Activated CD4-positive, alpha-beta T cell treated with anti-CD3 and anti-CD28 coated beads, Interleukin-2, amount 10 ng/mL, durations not matched to agents 24 days and 14 days (primary cell): ENCODE results near the gene COL20A1. TPM values are rescaled to one million over a fixed set of nuclear protein-coding genes. Genes with fewer than 3 reads are reported as not detected.
"Not testable (repeated sequence)": the region's sequence is repeated elsewhere in the genome, so short reads cannot be mapped to it uniquely, and the experiment has no call there.

ENCODE experiments used
- DNase-seq: peaks from one replicate; pipeline ENCODE4 v3.0.0; 2022
- H3K27ac Mint-ChIP-seq: one replicate; pipeline ENCODE4 v1.8.0; 2022; ENCODE audit warnings: mild to moderate bottlenecking, mixed read lengths
- H3K27me3 Mint-ChIP-seq: one replicate; pipeline ENCODE4 v1.8.0; 2022; ENCODE audit warnings: mixed read lengths
- H3K36me3 Mint-ChIP-seq: one replicate; pipeline ENCODE4 v1.8.0; 2022; ENCODE audit warnings: low read depth, mild to moderate bottlenecking, mixed read lengths
- H3K4me1 Mint-ChIP-seq: one replicate; pipeline ENCODE4 v1.8.0; 2021; ENCODE audit warnings: mixed read lengths
- H3K4me3 Mint-ChIP-seq: one replicate; pipeline ENCODE4 v1.8.0; 2022; ENCODE audit warnings: mild to moderate bottlenecking, moderate library complexity, mixed read lengths
- H3K9me3 Mint-ChIP-seq: one replicate; pipeline ENCODE4 v1.8.0; 2021; ENCODE audit warnings: mixed read lengths
- intact Hi-C: fragments of 100-400 bp; cut with micrococcal nuclease; formaldehyde crosslinking; loops from one replicate; pipeline ENCODE4 v1.15.1; 2023
- total RNA-seq: library from RNA; stranded (reverse); gene quantifications from 2 replicates; pipeline ENCODE4 v1.2.3, GENCODE V29; 2022

Gene COL20A1
- total RNA-seq = not detected in 2 replicates

GRCh38 chr20:63292904-63293303 lies at the start of gene COL20A1:
Gene COL20A1 (plus strand): TSS chr20:63293186. CDS start chr20:63295108, 1,922 bp downstream.
- peaks cover 3% of the 10 kb centered on the region for H3K27me3 Mint-ChIP-seq
- no peaks in the 10 kb centered on the region for H3K9me3 Mint-ChIP-seq
- H3K27ac Mint-ChIP-seq = no peak within 1 kb of the TSS
- peaks cover 2% of the 10 kb centered on the region for H3K4me1 Mint-ChIP-seq
- no peak for DNase-seq
- peaks cover 4% of the 10 kb centered on the region for H3K36me3 Mint-ChIP-seq
- no peak within 1 kb of the TSS for H3K4me3 Mint-ChIP-seq
- intact Hi-C loops = no loop called here

- no peak overlapping the region for H3K4me3 Mint-ChIP-seq
- no peak overlapping the region for H3K27ac Mint-ChIP-seq
- no peaks in the 10 kb centered on the region for H3K9me3 Mint-ChIP-seq
- H3K36me3 Mint-ChIP-seq = no peaks in the 10 kb centered on the region
- intact Hi-C loops = no loop called here
- DNase-seq = no peak
- H3K4me1 Mint-ChIP-seq = no peaks in the 10 kb centered on the region
- H3K27me3 Mint-ChIP-seq = peaks cover 9% of the 10 kb centered on the region
Measured at GRCh38 chr20:63243604-63244247, 49.3 kb upstream of the COL20A1 start.

- H3K4me3 Mint-ChIP-seq = no peak overlapping the region
- peaks cover 9% of the 10 kb centered on the region for H3K27me3 Mint-ChIP-seq
- H3K36me3 Mint-ChIP-seq = no peaks in the 10 kb centered on the region
- H3K9me3 Mint-ChIP-seq = no peaks in the 10 kb centered on the region
- no peak overlapping the region for H3K27ac Mint-ChIP-seq
- H3K4me1 Mint-ChIP-seq = no peaks in the 10 kb centered on the region
- DNase-seq = no peak
- intact Hi-C loops = no loop called here
Measured at GRCh38 chr20:63244468-63244867, 48.5 kb upstream of the COL20A1 start.

- Mint-ChIP-seq H3K27me3 (peaks cover 14% of the 10 kb centered on the region), H3K27ac (no peak overlapping the region), H3K9me3 (no peaks in the 10 kb centered on the region), H3K36me3 (no peaks in the 10 kb centered on the region), H3K4me3 (no peak overlapping the region), H3K4me1 (no peaks in the 10 kb centered on the region)
- intact Hi-C loops = no loop called here
- no peak for DNase-seq
Measured at GRCh38 chr20:63246490-63247288, 46.3 kb upstream of the COL20A1 start.

GRCh38 chr20:63247671-63248228 lies 45.2 kb upstream of the COL20A1 start:
- Mint-ChIP-seq H3K4me1 (no peaks in the 10 kb centered on the region), H3K27ac (no peak overlapping the region), H3K9me3 (no peaks in the 10 kb centered on the region), H3K4me3 (no peak overlapping the region), H3K36me3 (no peaks in the 10 kb centered on the region), H3K27me3 (peaks cover 18% of the 10 kb centered on the region)
- intact Hi-C loops = no loop called here
- no peak for DNase-seq

- Mint-ChIP-seq H3K9me3 (no peaks in the 10 kb centered on the region), H3K4me1 (no peaks in the 10 kb centered on the region), H3K4me3 (no peak overlapping the region), H3K27me3 (peaks cover 24% of the 10 kb centered on the region), H3K36me3 (no peaks in the 10 kb centered on the region), H3K27ac (no peak overlapping the region)
- intact Hi-C loops = no loop called here
- no peak for DNase-seq
Measured at GRCh38 chr20:63248835-63249591, 44.0 kb upstream of the COL20A1 start.

- Mint-ChIP-seq H3K27me3 (peaks cover 26% of the 10 kb centered on the region), H3K4me1 (no peaks in the 10 kb centered on the region), H3K36me3 (no peaks in the 10 kb centered on the region), H3K27ac (no peak overlapping the region), H3K9me3 (no peaks in the 10 kb centered on the region), H3K4me3 (no peak overlapping the region)
- intact Hi-C loops = no loop called here
- DNase-seq = no peak
Measured at GRCh38 chr20:63249891-63250290, 43.1 kb upstream of the COL20A1 start.

GRCh38 chr20:63251350-63251749 lies 41.6 kb upstream of the COL20A1 start:
- H3K4me1 Mint-ChIP-seq, intact Hi-C loops, H3K9me3 Mint-ChIP-seq, H3K27ac Mint-ChIP-seq, H3K36me3 Mint-ChIP-seq, DNase-seq, H3K4me3 Mint-ChIP-seq: not testable (repeated sequence)
- peaks cover 32% of the 10 kb centered on the region for H3K27me3 Mint-ChIP-seq

- intact Hi-C loops = no loop called here
- Mint-ChIP-seq H3K36me3 (no peaks in the 10 kb centered on the region), H3K27ac (no peak overlapping the region), H3K9me3 (no peaks in the 10 kb centered on the region), H3K4me1 (no peaks in the 10 kb centered on the region), H3K4me3 (no peak overlapping the region), H3K27me3 (peaks cover 38% of the 10 kb centered on the region)
- no peak for DNase-seq
Measured at GRCh38 chr20:63252284-63252711, 40.7 kb upstream of the COL20A1 start.

- intact Hi-C loops = no loop called here
- Mint-ChIP-seq H3K4me3 (no peak overlapping the region), H3K4me1 (no peaks in the 10 kb centered on the region), H3K27ac (no peak overlapping the region), H3K27me3 (peaks cover 38% of the 10 kb centered on the region), H3K36me3 (no peaks in the 10 kb centered on the region), H3K9me3 (no peaks in the 10 kb centered on the region)
- no peak for DNase-seq
Measured at GRCh38 chr20:63253065-63253437, 39.9 kb upstream of the COL20A1 start.

- Mint-ChIP-seq H3K27ac (no peak overlapping the region), H3K9me3 (no peaks in the 10 kb centered on the region), H3K4me3 (no peak overlapping the region), H3K27me3 (peaks cover 35% of the 10 kb centered on the region), H3K4me1 (no peaks in the 10 kb centered on the region), H3K36me3 (no peaks in the 10 kb centered on the region)
- DNase-seq = no peak
- intact Hi-C loops = no loop called here
Measured at GRCh38 chr20:63253438-63254231, 39.4 kb upstream of the COL20A1 start.

- Mint-ChIP-seq H3K27ac (no peak within 1 kb of the TSS), H3K36me3 (no peaks in the 10 kb centered on the region), H3K4me1 (no peaks in the 10 kb centered on the region), H3K9me3 (no peaks in the 10 kb centered on the region), H3K27me3 (peaks cover 34% of the 10 kb centered on the region), H3K4me3 (no peak within 1 kb of the TSS)
- no peak for DNase-seq
- intact Hi-C loops = no loop called here
Measured at GRCh38 chr20:63254232-63254605, 38.8 kb upstream of the COL20A1 start, which contains the start of gene NKAIN4. Gene NKAIN4 (minus strand): TSS chr20:63254463. CDS start chr20:63254450, 13 bp downstream.

- no peak overlapping the region for H3K27ac Mint-ChIP-seq
- H3K36me3 Mint-ChIP-seq = no peaks in the 10 kb centered on the region
- H3K27me3 Mint-ChIP-seq = peaks cover 34% of the 10 kb centered on the region
- H3K4me1 Mint-ChIP-seq = no peaks in the 10 kb centered on the region
- intact Hi-C loops = no loop called here
- no peak for DNase-seq
- no peak overlapping the region for H3K4me3 Mint-ChIP-seq
- no peaks in the 10 kb centered on the region for H3K9me3 Mint-ChIP-seq
Measured at GRCh38 chr20:63254606-63255384, 38.2 kb upstream of the COL20A1 start.
